BJ (cell line): Measurements from ENCODE around the gene ACVR2B. TPM values are rescaled to one million over a fixed set of nuclear protein-coding genes. Genes with fewer than 3 reads are reported as not detected.

Experiments
- CTCF ChIA-PET: fragments of 350-600 bp; formaldehyde crosslinking; extraction: SDS; loops from one replicate; lab custom pipeline; 2021; ENCODE audit warnings: antibody characterized with exemption, inconsistent platforms; lab: Yijun Ruan, JAX
- POLR2A ChIA-PET: fragments of 300-600 bp; sonication (Branson Sonifier 250); formaldehyde crosslinking; extraction: SDS; loops from one replicate; lab custom pipeline; 2021; ENCODE audit warnings: antibody characterized with exemption; lab: Charles Lee
- DNase-seq: peaks from one replicate; pipeline ENCODE4 v3.0.0-alpha.2; 2011; ENCODE audit warnings: low read depth
- H3K27me3 ChIP-seq: 2 replicates; pipeline ENCODE4 v1.6.0; 2011; ENCODE audit warnings: low read length; ENCODE audit not compliant: control insufficient read depth, insufficient read depth
- H3K36me3 ChIP-seq: 2 replicates; pipeline ENCODE4 v1.5.1; 2011; ENCODE audit warnings: low read length; ENCODE audit not compliant: control insufficient read depth, insufficient read depth
- H3K4me3 ChIP-seq: 2 replicates; pipeline ENCODE4 v1.5.1; 2011; ENCODE audit warnings: low read depth, mild to moderate bottlenecking, control low read depth, low read length
- CTCF ChIP-seq: IDR thresholded peaks from 2 replicates; pipeline ENCODE4 v1.5.1; 2011; ENCODE audit warnings: low read depth, mild to moderate bottlenecking, control low read depth, inconsistent platforms, low read length, moderate library complexity; ENCODE audit not compliant: insufficient read depth
- polyA plus RNA-seq: library from polyadenylated mRNA; depleted of rRNA; stranded (reverse); fragments of >200 nt; gene quantifications from 2 replicates; pipeline ENCODE4 v1.2.3, GENCODE V29; 2011

Gene ACVR2B
- polyA plus RNA-seq, 1 experiment = 1.6 TPM

GRCh38 chr3:38519000-38519399 is 65.3 kb downstream of the ACVR2B start:
- Histone ChIP-seq H3K4me3 (no peak overlapping the region), H3K36me3 (peaks cover 2% of the 10 kb centered on the region), H3K27me3 (no peaks in the 10 kb centered on the region)
- ChIA-PET POLR2A (no interaction called here), CTCF (interaction anchor here (1.3 to 6.7 kb wide), 6 partner anchors 15 to 323 kb away, joined by 3 to 88 read pairs (median 6); partner anchors contain the start of gene EXOG)
- TF ChIP-seq CTCF = no peak
- peak; percentile 70 for DNase-seq

GRCh38 chr3:38519651-38520050 is 66.0 kb downstream of the ACVR2B start:
- no peaks in the 10 kb centered on the region for H3K27me3 ChIP-seq
- no peak overlapping the region for H3K4me3 ChIP-seq
- POLR2A ChIA-PET = no interaction called here
- peaks cover 4% of the 10 kb centered on the region for H3K36me3 ChIP-seq
- no peak for DNase-seq
- no peak for TF ChIP-seq CTCF
- CTCF ChIA-PET = interaction anchor here (1.3 to 6.7 kb wide), 9 partner anchors 10 to 480 kb away, joined by 3 to 121 read pairs (median 20); partner anchors contain the start of gene EXOG

DNA sequence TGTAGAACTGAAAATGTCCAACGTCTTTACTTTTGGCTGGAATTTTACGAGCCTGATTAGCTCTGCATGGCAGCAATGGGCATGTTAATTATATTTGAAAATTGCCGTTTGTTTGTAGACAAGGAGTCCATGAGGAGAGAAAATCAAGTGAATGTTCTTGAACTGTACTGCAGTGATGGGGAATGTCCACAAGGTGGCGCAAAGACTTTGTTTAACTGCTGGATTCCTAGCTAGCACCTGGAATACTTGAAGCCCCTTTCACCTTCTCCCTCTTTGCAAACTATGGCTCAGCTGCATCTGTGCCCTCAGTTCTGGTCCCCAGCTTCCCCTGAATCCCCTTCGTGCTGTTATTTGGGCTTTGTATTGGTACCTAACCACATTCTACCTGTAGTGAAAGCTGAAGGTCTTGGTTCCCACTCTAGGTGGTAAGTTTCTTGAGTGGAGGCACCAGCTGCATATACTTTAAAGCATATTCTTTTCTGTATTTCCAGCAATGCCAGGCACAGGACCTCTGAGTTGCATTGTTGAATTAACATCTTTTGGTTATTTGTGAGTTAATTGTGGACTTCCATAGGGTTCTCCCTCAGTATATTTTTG is 67.8 kb downstream of the ACVR2B start:
- Histone ChIP-seq H3K27me3 (no peaks in the 10 kb centered on the region), H3K36me3 (peaks cover 3% of the 10 kb centered on the region), H3K4me3 (no peak overlapping the region)
- DNase-seq = no peak
- POLR2A ChIA-PET = no interaction called here
- peak; percentile 86 for TF ChIP-seq CTCF
- CTCF ChIA-PET = interaction anchor here (0.6 to 6.7 kb wide), 39 partner anchors 8 to 554 kb away, joined by 3 to 121 read pairs (median 4); partner anchors contain the start of gene EXOG

- H3K27me3 ChIP-seq = no peaks in the 10 kb centered on the region
- peaks cover 3% of the 10 kb centered on the region for H3K36me3 ChIP-seq
- H3K4me3 ChIP-seq = no peak overlapping the region
- POLR2A ChIA-PET = no interaction called here
- CTCF ChIA-PET = interaction anchor here (0.6 to 6.7 kb wide), 37 partner anchors 8 to 555 kb away, joined by 3 to 121 read pairs (median 4); partner anchors contain the start of gene EXOG
- no peak for DNase-seq
- no peak for TF ChIP-seq CTCF
Measured at GRCh38 chr3:38522002-38522401, 68.3 kb downstream of the ACVR2B start.

DNA sequence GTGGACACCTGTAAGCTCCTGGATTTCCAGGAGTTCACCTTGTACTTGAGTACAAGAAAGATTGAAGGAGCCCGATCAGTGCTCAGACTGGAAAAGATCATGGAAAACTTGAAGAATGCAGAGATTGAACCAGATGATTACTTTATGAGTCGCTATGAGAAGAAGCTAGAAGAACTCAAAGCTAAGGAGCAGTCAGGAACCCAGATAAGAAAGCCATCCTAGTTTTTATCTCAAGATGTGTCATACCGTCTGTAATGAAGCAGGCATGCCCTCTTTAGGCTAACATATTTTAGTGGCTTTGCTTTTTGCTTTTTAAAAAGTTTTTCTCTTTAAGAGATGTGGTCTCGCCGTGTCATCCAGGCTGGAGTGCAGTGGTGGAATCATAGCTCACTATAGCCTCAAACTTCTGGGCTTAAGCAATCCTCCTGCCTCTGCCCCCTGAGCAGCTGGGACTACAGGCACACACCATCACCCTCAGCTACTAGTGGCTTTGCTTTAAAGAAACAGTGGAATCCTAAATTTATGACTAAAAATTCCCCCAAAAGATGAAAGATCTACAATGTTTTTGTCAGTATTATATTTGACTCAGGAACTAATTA is 70.5 kb downstream of the ACVR2B start:
- H3K36me3 ChIP-seq = peaks cover 3% of the 10 kb centered on the region
- no peak overlapping the region for H3K4me3 ChIP-seq
- ChIA-PET POLR2A (interaction anchor here (0.6 kb wide), 1 partner anchor 754 kb away, joined by 24 read pairs; no protein-coding TSS in a partner anchor), CTCF (interaction anchor here (0.8 to 6.7 kb wide), 6 partner anchors 13 to 476 kb away, joined by 3 to 121 read pairs (median 5); no protein-coding TSS in a partner anchor)
- TF ChIP-seq CTCF = no peak
- DNase-seq = no peak
- no peaks in the 10 kb centered on the region for H3K27me3 ChIP-seq
